ENCODE measurements around the gene P2RY14.

The P2RY14 gene

GRCh38 chr3:151290673-151291072, 12.3 kb upstream of the P2RY14 start:
- no peak for DNase-seq
- ATAC-seq (replicated peaks), result no peak
- Mint-ChIP-seq H3K9me3 (no peaks in the 10 kb centered on the region), H3K27me3 (peaks cover 12 to 31% of the 10 kb centered on the region in 2 donors), H3K36me3 (ENCODE audit: insufficient read depth) (no peaks in the 10 kb centered on the region), H3K27ac (no peak overlapping the region), H3K4me3 (no peak overlapping the region), H3K4me1 (ENCODE audit: low read depth in 2 of 2) (no peaks in the 10 kb centered on the region)

- Mint-ChIP-seq H3K4me3 (no peak overlapping the region), H3K9me3 (no peaks in the 10 kb centered on the region), H3K27me3 (peaks cover 5 to 20% of the 10 kb centered on the region in 2 donors), H3K4me1 (ENCODE audit: low read depth in 2 of 2) (no peaks in the 10 kb centered on the region), H3K27ac (no peak overlapping the region), H3K36me3 (ENCODE audit: insufficient read depth) (no peaks in the 10 kb centered on the region)
- DNase-seq, result no peak
- ATAC-seq (replicated peaks), result no peak
Measured at GRCh38 chr3:151289445-151289844, 11.1 kb upstream of the P2RY14 start.

GRCh38 chr3:151285940-151286339, 7.6 kb upstream of the P2RY14 start:
- Mint-ChIP-seq H3K4me1 (ENCODE audit: low read depth in 2 of 2) (peaks cover 0 to 4% of the 10 kb centered on the region in 2 donors), H3K27me3 (no peaks in the 10 kb centered on the region), H3K4me3 (no peak overlapping the region), H3K9me3 (no peaks in the 10 kb centered on the region), H3K36me3 (ENCODE audit: insufficient read depth) (no peaks in the 10 kb centered on the region), H3K27ac (no peak overlapping the region)
- DNase-seq (no peak), ATAC-seq (replicated peaks) (no peak)

GRCh38 chr3:151283907-151284461, 5.6 kb upstream of the P2RY14 start:
- Mint-ChIP-seq H3K36me3 (ENCODE audit: insufficient read depth) (no peaks in the 10 kb centered on the region), H3K9me3 (no peaks in the 10 kb centered on the region), H3K27me3 (no peaks in the 10 kb centered on the region), H3K4me3 (no peak overlapping the region), H3K27ac (no peak overlapping the region), H3K4me1 (ENCODE audit: low read depth in 2 of 2) (peaks cover 0 to 4% of the 10 kb centered on the region in 2 donors)
- DNase-seq, result no peak
- ATAC-seq (replicated peaks), result peak; percentile 31

GRCh38 chr3:151283387-151283786, 5.0 kb upstream of the P2RY14 start:
- no peaks in the 10 kb centered on the region for H3K9me3 Mint-ChIP-seq
- no peaks in the 10 kb centered on the region for H3K27me3 Mint-ChIP-seq
- peaks cover 2 to 5% of the 10 kb centered on the region in 2 donors for H3K4me1 Mint-ChIP-seq (ENCODE audit: low read depth in 2 of 2)
- DNase-seq (no peak), ATAC-seq (replicated peaks) (peak; percentile 63)
- H3K36me3 Mint-ChIP-seq (ENCODE audit: insufficient read depth), result no peaks in the 10 kb centered on the region
- no peak overlapping the region for H3K27ac Mint-ChIP-seq
- H3K4me3 Mint-ChIP-seq, result no peak overlapping the region

GRCh38 chr3:151282921-151283320, 4.6 kb upstream of the P2RY14 start:
- DNase-seq (peak in 1 of 3 experiments; percentile 10), ATAC-seq (replicated peaks) (peak; percentile 67)
- Mint-ChIP-seq H3K27ac (no peak overlapping the region), H3K36me3 (ENCODE audit: insufficient read depth) (no peaks in the 10 kb centered on the region), H3K4me3 (no peak overlapping the region), H3K9me3 (no peaks in the 10 kb centered on the region), H3K4me1 (ENCODE audit: low read depth in 2 of 2) (peaks cover 5 to 8% of the 10 kb centered on the region in 2 donors), H3K27me3 (no peaks in the 10 kb centered on the region)

- Mint-ChIP-seq H3K4me1 (ENCODE audit: low read depth in 2 of 2) (peaks cover 5 to 10% of the 10 kb centered on the region in 2 donors), H3K27me3 (no peaks in the 10 kb centered on the region), H3K36me3 (ENCODE audit: insufficient read depth) (peaks cover 3% of the 10 kb centered on the region), H3K9me3 (no peaks in the 10 kb centered on the region), H3K4me3 (no peak overlapping the region), H3K27ac (no peak overlapping the region)
- ATAC-seq (replicated peaks), result no peak
- DNase-seq, result no peak
Measured at GRCh38 chr3:151281671-151282324, 3.5 kb upstream of the P2RY14 start.

GRCh38 chr3:151276687-151277042, 1.7 kb downstream of the P2RY14 start:
- DNase-seq, result peak; percentile 15 to 34 (median 30)
- peak overlapping the region; percentile 80 to 93 for H3K27ac Mint-ChIP-seq
- H3K36me3 Mint-ChIP-seq (ENCODE audit: insufficient read depth), result peaks cover 3% of the 10 kb centered on the region
- no peaks in the 10 kb centered on the region for H3K9me3 Mint-ChIP-seq
- peaks cover 5 to 15% of the 10 kb centered on the region in 2 donors for H3K4me1 Mint-ChIP-seq (ENCODE audit: low read depth in 2 of 2)
- peak overlapping the region; percentile 27 to 65 for H3K4me3 Mint-ChIP-seq
- ATAC-seq (replicated peaks), result peak; percentile 94
- H3K27me3 Mint-ChIP-seq, result no peaks in the 10 kb centered on the region

GRCh38 chr3:151276038-151276686, 2.2 kb downstream of the P2RY14 start:
- Mint-ChIP-seq H3K36me3 (ENCODE audit: insufficient read depth) (peaks cover 3% of the 10 kb centered on the region), H3K27ac (peak overlapping the region; percentile 80 to 93), H3K4me1 (ENCODE audit: low read depth in 2 of 2) (peaks cover 5 to 15% of the 10 kb centered on the region in 2 donors), H3K4me3 (peak overlapping the region; percentile 27 to 65), H3K27me3 (no peaks in the 10 kb centered on the region), H3K9me3 (no peaks in the 10 kb centered on the region)
- DNase-seq, result no peak
- peak; percentile 2 for ATAC-seq (replicated peaks)

GRCh38 chr3:151275091-151275490, 3.3 kb downstream of the P2RY14 start:
- no peak overlapping the region for H3K4me3 Mint-ChIP-seq
- no peaks in the 10 kb centered on the region for H3K9me3 Mint-ChIP-seq
- peaks cover 3% of the 10 kb centered on the region for H3K36me3 Mint-ChIP-seq (ENCODE audit: insufficient read depth)
- H3K27ac Mint-ChIP-seq, result peak overlapping the region; percentile 55 to 85
- ATAC-seq (replicated peaks) (no peak), DNase-seq (no peak)
- H3K4me1 Mint-ChIP-seq (ENCODE audit: low read depth in 2 of 2), result peaks cover 5 to 15% of the 10 kb centered on the region in 2 donors
- H3K27me3 Mint-ChIP-seq, result no peaks in the 10 kb centered on the region

- H3K4me3 Mint-ChIP-seq, result no peak overlapping the region
- H3K27ac Mint-ChIP-seq, result no peak overlapping the region
- peaks cover 6 to 9% of the 10 kb centered on the region in 2 donors for H3K4me1 Mint-ChIP-seq (ENCODE audit: low read depth in 2 of 2)
- DNase-seq (no peak), ATAC-seq (replicated peaks) (no peak)
- H3K27me3 Mint-ChIP-seq, result peaks cover 0 to 5% of the 10 kb centered on the region in 2 donors
- no peaks in the 10 kb centered on the region for H3K9me3 Mint-ChIP-seq
- peaks cover 6% of the 10 kb centered on the region for H3K36me3 Mint-ChIP-seq (ENCODE audit: insufficient read depth)
Measured at GRCh38 chr3:151269631-151270030, 8.7 kb downstream of the P2RY14 start.

GRCh38 chr3:151268267-151269235, 9.8 kb downstream of the P2RY14 start:
- Mint-ChIP-seq H3K27ac (peak overlapping the region; percentile 48 to 87), H3K4me3 (peak overlapping the region; percentile 32 to 45), H3K36me3 (ENCODE audit: insufficient read depth) (peaks cover 6% of the 10 kb centered on the region), H3K9me3 (no peaks in the 10 kb centered on the region), H3K27me3 (peaks cover 0 to 6% of the 10 kb centered on the region in 2 donors), H3K4me1 (ENCODE audit: low read depth in 2 of 2) (peaks cover 5 to 9% of the 10 kb centered on the region in 2 donors)
- ATAC-seq (replicated peaks) (peak; percentile 87), DNase-seq (peak; percentile 20 to 25 (median 22))

GRCh38 chr3:151267066-151267465, 11.3 kb downstream of the P2RY14 start:
- Mint-ChIP-seq H3K27me3 (peaks cover 0 to 6% of the 10 kb centered on the region in 2 donors), H3K4me3 (no peak overlapping the region), H3K9me3 (no peaks in the 10 kb centered on the region), H3K36me3 (ENCODE audit: insufficient read depth) (peaks cover 6% of the 10 kb centered on the region), H3K27ac (no peak overlapping the region), H3K4me1 (ENCODE audit: low read depth in 2 of 2) (peaks cover 5 to 9% of the 10 kb centered on the region in 2 donors)
- DNase-seq (no peak), ATAC-seq (replicated peaks) (no peak)
